Vagina (tissue), 2 donors: Measurements from ENCODE around the gene NAV2. TPM values are rescaled to one million over a fixed set of nuclear protein-coding genes. Genes with fewer than 3 reads are reported as not detected.

Experiments
- DNase-seq, 2 donors: peaks; one replicate each; pipeline ENCODE4 v3.0.0-alpha.2; 2017; ENCODE audit errors: extremely low spot score in 2 of 2
- H3K27ac ChIP-seq: fragments of 200-600 bp; sonication (generic); one replicate; pipeline ENCODE4 v1.5.1; 2019
- H3K27me3 ChIP-seq: fragments of 200-600 bp; sonication (generic); one replicate; pipeline ENCODE4 v1.5.1; 2019
- H3K36me3 ChIP-seq, 2 donors: fragments of 200-600 bp; sonication (generic); one replicate each; pipeline ENCODE4 v1.5.1; 2017 to 2019
- H3K4me1 ChIP-seq: fragments of 200-600 bp; sonication (generic); one replicate; pipeline ENCODE4 v1.5.1; 2019
- H3K4me3 ChIP-seq, 2 donors: fragments of 200-600 bp; sonication (generic); 1 replicate in 1 of 2; 2 replicates in 1 of 2; pipeline ENCODE4 v1.5.1; 2016 to 2019
- H3K9me3 ChIP-seq: fragments of 200-600 bp; sonication (generic); one replicate; pipeline ENCODE4 v1.5.1; 2019
- CTCF ChIP-seq, 3 experiments: fragments of 450-650 bp in 2 of 3; fragments of 200-600 bp in 1 of 3; sonication (generic) in 1 of 3; IDR thresholded peaks; one replicate each; pipeline ENCODE4 v1.5.1; 2017 to 2019; ENCODE audit warnings: antibody characterized with exemption in 3 of 3, mild to moderate bottlenecking in 2 of 3, moderate library complexity in 2 of 3
- POLR2A ChIP-seq, 2 donors: fragments of 450-650 bp; IDR thresholded peaks; one replicate each; pipeline ENCODE4 v1.6.1; 2017; ENCODE audit warnings: antibody characterized with exemption in 2 of 2, mild to moderate bottlenecking in 2 of 2, moderate library complexity in 2 of 2
- POLR2AphosphoS5 ChIP-seq, 2 donors: sonication (generic); formaldehyde crosslinking; IDR thresholded peaks; one replicate each; pipeline ENCODE4 v1.9.0; 2017; ENCODE audit warnings: antibody characterized with exemption in 2 of 2, mild to moderate bottlenecking in 2 of 2, low read depth in 1 of 2; ENCODE audit not compliant: insufficient read depth in 1 of 2
- intact Hi-C: fragments of 100-400 bp; cut with DNase I; formaldehyde crosslinking; loops from one replicate; pipeline ENCODE4 v1.15.1; 2023
- total RNA-seq: library from RNA; depleted of rRNA; stranded (reverse); fragments of >200 nt; gene quantifications from one replicate; pipeline ENCODE4 v1.2.3, GENCODE V29; 2016

NAV2 gene
- total RNA-seq, 1 donor from 2014 or later, result 25.3 TPM

- no peak for TF ChIP-seq POLR2AphosphoS5 (IDR thresholded peaks at IDR 0.05; ENCODE audit: insufficient read depth in 1 of 2, low read depth in 1 of 2)
- no peak for TF ChIP-seq POLR2A (IDR thresholded peaks at IDR 0.05)
- no peak for TF ChIP-seq CTCF (IDR thresholded peaks at IDR 0.05)
- H3K9me3 ChIP-seq, result no peaks in the 10 kb centered on the region
- no peak for DNase-seq
- no peak overlapping the region for H3K27ac ChIP-seq
- no peaks in the 10 kb centered on the region for H3K27me3 ChIP-seq
- no peak overlapping the region for H3K4me3 ChIP-seq
- H3K36me3 ChIP-seq, result no peaks in the 10 kb centered on the region
- intact Hi-C loops, result no loop called here
- peaks cover 9% of the 10 kb centered on the region for H3K4me1 ChIP-seq
Measured at GRCh38 chr11:20032127-20032526, 319.5 kb downstream of the NAV2 start.

- Histone ChIP-seq H3K4me3 (no peak overlapping the region), H3K36me3 (no peaks in the 10 kb centered on the region), H3K9me3 (no peaks in the 10 kb centered on the region), H3K27ac (no peak overlapping the region), H3K27me3 (no peaks in the 10 kb centered on the region), H3K4me1 (peaks cover 9% of the 10 kb centered on the region)
- TF ChIP-seq POLR2AphosphoS5 (IDR thresholded peaks at IDR 0.05; ENCODE audit: insufficient read depth in 1 of 2, low read depth in 1 of 2), result no peak
- TF ChIP-seq POLR2A (IDR thresholded peaks at IDR 0.05), result no peak
- no peak for TF ChIP-seq CTCF (IDR thresholded peaks at IDR 0.05)
- intact Hi-C loops, result no loop called here
- no peak for DNase-seq
Measured at GRCh38 chr11:20032577-20033260, 320.1 kb downstream of the NAV2 start.

GRCh38 chr11:20033806-20034205 is 321.2 kb downstream of the NAV2 start:
- intact Hi-C loops, result no loop called here
- Histone ChIP-seq H3K4me1 (peaks cover 15% of the 10 kb centered on the region), H3K9me3 (no peaks in the 10 kb centered on the region), H3K36me3 (no peaks in the 10 kb centered on the region), H3K27me3 (no peaks in the 10 kb centered on the region), H3K4me3 (no peak overlapping the region), H3K27ac (no peak overlapping the region)
- TF ChIP-seq CTCF (IDR thresholded peaks at IDR 0.05) (no peak), POLR2A (IDR thresholded peaks at IDR 0.05) (no peak), POLR2AphosphoS5 (IDR thresholded peaks at IDR 0.05; ENCODE audit: insufficient read depth in 1 of 2, low read depth in 1 of 2) (no peak)
- no peak for DNase-seq

- no peak overlapping the region for H3K4me3 ChIP-seq
- H3K4me1 ChIP-seq, result peaks cover 21% of the 10 kb centered on the region
- H3K9me3 ChIP-seq, result no peaks in the 10 kb centered on the region
- H3K27ac ChIP-seq, result no peak overlapping the region
- no peaks in the 10 kb centered on the region for H3K36me3 ChIP-seq
- DNase-seq, result no peak
- intact Hi-C loops, result no loop called here
- TF ChIP-seq POLR2A (IDR thresholded peaks at IDR 0.05), result no peak
- no peak for TF ChIP-seq POLR2AphosphoS5 (IDR thresholded peaks at IDR 0.05; ENCODE audit: insufficient read depth in 1 of 2, low read depth in 1 of 2)
- no peak for TF ChIP-seq CTCF (IDR thresholded peaks at IDR 0.05)
- H3K27me3 ChIP-seq, result no peaks in the 10 kb centered on the region
Measured at GRCh38 chr11:20034941-20035340, 322.3 kb downstream of the NAV2 start.

- Histone ChIP-seq H3K36me3 (no peaks in the 10 kb centered on the region), H3K27ac (no peak overlapping the region), H3K27me3 (no peaks in the 10 kb centered on the region), H3K9me3 (no peaks in the 10 kb centered on the region), H3K4me1 (peaks cover 21% of the 10 kb centered on the region), H3K4me3 (no peak overlapping the region)
- TF ChIP-seq POLR2A (IDR thresholded peaks at IDR 0.05) (no peak), POLR2AphosphoS5 (IDR thresholded peaks at IDR 0.05; ENCODE audit: insufficient read depth in 1 of 2, low read depth in 1 of 2) (no peak)
- intact Hi-C loops, result no loop called here
- no peak for DNase-seq
Measured at GRCh38 chr11:20035375-20035700, 322.7 kb downstream of the NAV2 start.
